Thoracic aorta (tissue), 2 donors: ENCODE results near the gene TOMM40. TPM values are rescaled to one million over a fixed set of nuclear protein-coding genes. Genes with fewer than 3 reads are reported as not detected.

Experiments used
- ATAC-seq: fragments of 150-250 bp; one replicate; pipeline ENCODE4 v1.8.0; 2017; ENCODE audit warnings: low read depth; ENCODE audit not compliant: insufficient number of reproducible peaks, low FRiP score
- DNase-seq: peaks from one replicate; pipeline ENCODE4 v3.0.0-alpha.2; 2020; ENCODE audit warnings: low spot score
- H3K27ac ChIP-seq, 2 donors: fragments of 200-600 bp; sonication (generic); 1 replicate in 1 of 2; 2 replicates in 1 of 2; pipeline ENCODE4 v1.5.1; 2016; ENCODE audit warnings: mild to moderate bottlenecking in 2 of 2, moderate library complexity in 2 of 2
- H3K27me3 ChIP-seq: fragments of 200-600 bp; sonication (generic); replicated peaks from 2 replicates; pipeline ENCODE4 v1.6.0; 2016; ENCODE audit warnings: mild to moderate bottlenecking; ENCODE audit not compliant: insufficient read depth
- H3K36me3 ChIP-seq: fragments of 200-600 bp; sonication (generic); one replicate; pipeline ENCODE4 v1.5.1; 2016
- H3K4me1 ChIP-seq, 2 donors: fragments of 200-600 bp; sonication (generic); 1 replicate in 1 of 2; 2 replicates in 1 of 2; pipeline versions ENCODE4 v1.5.1 to v1.6.0; 2016; ENCODE audit warnings: low read depth in 2 of 2, mild to moderate bottlenecking in 1 of 2; ENCODE audit not compliant: control insufficient read depth in 1 of 2
- H3K4me3 ChIP-seq: fragments of 200-600 bp; sonication (generic); 2 replicates; pipeline ENCODE4 v1.5.1; 2016; ENCODE audit warnings: mild to moderate bottlenecking
- H3K9me3 ChIP-seq: fragments of 200-600 bp; sonication (generic); 2 replicates; pipeline ENCODE4 v1.5.1; 2016
- total RNA-seq, 2 donors: library from RNA; depleted of rRNA; stranded (reverse); fragments of >200 nt; gene quantifications; one replicate each; pipeline versions ENCODE4 v1.1.0 to v1.2.3, GENCODE V29; 2016
- TF ChIP-seq, protein P1 (sequence below): fragments of 200-600 bp; sonication (generic); IDR thresholded peaks from one replicate; pipeline ENCODE4 v1.5.1; 2019; ENCODE audit warnings: antibody characterized with exemption

Gene TOMM40
- total RNA-seq, 2 donors from 2014 or later: 24.9 to 48.5 TPM

DNA sequence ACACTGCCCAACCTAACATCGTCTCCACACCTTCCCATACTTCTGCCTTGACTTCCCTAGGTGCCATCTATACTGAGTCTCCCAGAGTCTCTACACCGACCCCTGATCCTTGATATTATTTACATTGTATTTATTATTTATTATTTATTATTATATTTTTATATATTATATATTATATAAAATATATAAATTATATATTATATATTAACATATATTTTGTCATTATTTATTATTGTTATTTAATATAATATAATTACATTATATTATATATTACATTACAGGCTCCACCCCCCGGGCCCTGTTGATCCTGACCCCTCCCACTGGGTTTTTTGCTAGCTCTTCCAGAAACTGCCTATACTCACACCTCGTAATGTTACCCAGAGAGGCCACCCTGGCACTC, 18.4 kb upstream of the TOMM40 start:
- H3K27ac ChIP-seq: no peak overlapping the region
- ATAC-seq (no peak), DNase-seq (no peak)
- no peaks in the 10 kb centered on the region for H3K4me1 ChIP-seq
- TF ChIP-seq, protein P1, sequence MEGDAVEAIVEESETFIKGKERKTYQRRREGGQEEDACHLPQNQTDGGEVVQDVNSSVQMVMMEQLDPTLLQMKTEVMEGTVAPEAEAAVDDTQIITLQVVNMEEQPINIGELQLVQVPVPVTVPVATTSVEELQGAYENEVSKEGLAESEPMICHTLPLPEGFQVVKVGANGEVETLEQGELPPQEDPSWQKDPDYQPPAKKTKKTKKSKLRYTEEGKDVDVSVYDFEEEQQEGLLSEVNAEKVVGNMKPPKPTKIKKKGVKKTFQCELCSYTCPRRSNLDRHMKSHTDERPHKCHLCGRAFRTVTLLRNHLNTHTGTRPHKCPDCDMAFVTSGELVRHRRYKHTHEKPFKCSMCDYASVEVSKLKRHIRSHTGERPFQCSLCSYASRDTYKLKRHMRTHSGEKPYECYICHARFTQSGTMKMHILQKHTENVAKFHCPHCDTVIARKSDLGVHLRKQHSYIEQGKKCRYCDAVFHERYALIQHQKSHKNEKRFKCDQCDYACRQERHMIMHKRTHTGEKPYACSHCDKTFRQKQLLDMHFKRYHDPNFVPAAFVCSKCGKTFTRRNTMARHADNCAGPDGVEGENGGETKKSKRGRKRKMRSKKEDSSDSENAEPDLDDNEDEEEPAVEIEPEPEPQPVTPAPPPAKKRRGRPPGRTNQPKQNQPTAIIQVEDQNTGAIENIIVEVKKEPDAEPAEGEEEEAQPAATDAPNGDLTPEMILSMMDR: no peak
- no peaks in the 10 kb centered on the region for H3K27me3 ChIP-seq
- no peak overlapping the region for H3K4me3 ChIP-seq
- peaks cover 50% of the 10 kb centered on the region for H3K36me3 ChIP-seq
- H3K9me3 ChIP-seq: no peaks in the 10 kb centered on the region

DNA sequence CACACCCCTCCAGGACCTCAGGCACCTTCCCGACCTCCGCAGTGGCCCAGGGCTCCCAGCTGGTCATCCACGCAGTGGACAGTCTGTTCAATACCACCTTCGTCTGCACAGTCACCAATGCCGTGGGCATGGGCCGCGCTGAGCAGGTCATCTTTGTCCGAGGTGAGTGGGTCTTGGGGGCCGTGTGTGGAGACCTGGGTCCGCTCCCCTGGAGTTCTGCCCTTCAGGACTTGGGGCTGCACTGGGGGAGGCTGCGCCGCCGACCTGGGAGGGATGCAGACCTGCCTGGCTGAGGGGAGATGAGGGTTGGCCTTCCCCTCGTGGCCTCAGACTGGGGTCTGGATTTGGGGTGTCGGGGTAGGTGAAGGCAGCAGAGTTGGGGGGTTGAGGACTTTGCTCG, 16.7 kb upstream of the TOMM40 start:
- Histone ChIP-seq H3K36me3 (peaks cover 54% of the 10 kb centered on the region), H3K27me3 (no peaks in the 10 kb centered on the region), H3K4me1 (no peaks in the 10 kb centered on the region), H3K4me3 (no peak overlapping the region), H3K27ac (no peak overlapping the region), H3K9me3 (no peaks in the 10 kb centered on the region)
- ATAC-seq (no peak), DNase-seq (no peak)
- TF ChIP-seq, protein P1: no peak

DNA sequence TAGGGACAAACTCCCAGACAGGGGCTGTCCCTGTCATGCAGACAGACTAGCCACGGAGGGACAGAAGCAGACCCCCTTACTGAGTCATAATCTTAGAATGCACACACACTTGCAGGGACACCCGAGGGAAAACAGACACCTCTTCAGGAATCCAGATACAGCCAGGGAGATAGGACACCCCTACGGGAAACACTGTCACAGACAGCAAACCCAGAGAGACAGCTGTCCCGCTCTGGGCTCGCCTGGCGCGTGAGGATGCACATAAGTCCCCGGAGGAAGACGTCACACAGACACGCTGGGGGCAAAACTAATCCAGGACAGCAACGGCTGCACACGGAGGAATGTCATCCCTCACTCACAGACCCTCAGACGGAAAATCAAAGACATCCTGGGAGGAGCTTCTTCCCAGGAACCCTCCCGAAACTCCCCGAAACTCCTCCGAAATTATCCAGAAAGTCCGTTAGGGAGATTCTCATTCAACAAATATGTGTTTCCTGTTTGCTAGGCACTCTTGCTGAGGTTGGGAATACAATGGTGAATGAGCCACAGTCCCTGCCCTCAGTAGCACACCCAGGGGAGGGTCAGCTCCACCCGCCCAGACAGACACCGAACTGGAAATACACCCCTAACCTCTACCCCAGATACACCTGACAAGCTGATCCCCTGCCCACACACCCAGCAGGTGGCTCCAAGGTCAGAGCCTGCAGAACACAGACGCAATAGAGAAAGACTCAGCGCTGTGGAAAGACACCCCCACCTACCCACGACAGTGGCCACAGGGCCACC, 15.2 kb upstream of the TOMM40 start:
- Histone ChIP-seq H3K36me3 (peaks cover 54% of the 10 kb centered on the region), H3K9me3 (no peaks in the 10 kb centered on the region), H3K4me1 (no peaks in the 10 kb centered on the region), H3K27ac (no peak overlapping the region), H3K27me3 (no peaks in the 10 kb centered on the region), H3K4me3 (no peak overlapping the region)
- ATAC-seq (no peak), DNase-seq (no peak)
- TF ChIP-seq, protein P1: no peak

DNA sequence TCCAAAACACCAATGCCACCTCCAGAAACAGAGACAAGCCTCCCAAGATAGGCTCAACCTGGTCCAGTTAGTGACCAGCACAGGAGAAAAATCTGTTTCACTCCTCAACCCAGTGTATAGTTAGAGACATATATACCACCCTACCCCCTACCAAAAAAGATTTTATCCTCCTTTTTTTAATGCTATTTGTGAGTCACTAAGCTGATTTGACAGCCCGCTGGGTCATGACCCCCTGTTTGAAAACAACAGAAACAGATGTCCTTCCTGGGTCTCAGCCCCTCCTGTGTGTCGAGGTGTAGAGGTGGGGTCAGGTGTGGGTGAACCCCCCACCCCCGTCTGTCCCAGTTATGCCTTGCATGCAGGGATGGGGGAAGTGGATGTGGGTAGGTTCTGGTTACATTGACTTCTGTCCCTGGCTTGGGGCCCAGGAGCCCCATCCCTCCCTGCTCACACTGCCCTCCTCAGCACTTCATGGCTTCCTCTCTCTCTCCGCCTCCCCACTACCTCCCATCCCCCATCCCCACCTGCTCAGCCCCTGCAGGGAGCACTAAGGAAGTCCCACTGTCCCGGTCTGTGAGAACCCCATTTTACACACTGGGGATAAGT, 14.0 kb upstream of the TOMM40 start:
- DNase-seq (no peak), ATAC-seq (no peak)
- Histone ChIP-seq H3K36me3 (peaks cover 48% of the 10 kb centered on the region), H3K4me3 (no peak overlapping the region), H3K27ac (no peak overlapping the region), H3K9me3 (no peaks in the 10 kb centered on the region), H3K4me1 (no peaks in the 10 kb centered on the region), H3K27me3 (no peaks in the 10 kb centered on the region)
- TF ChIP-seq, protein P1: no peak

DNA sequence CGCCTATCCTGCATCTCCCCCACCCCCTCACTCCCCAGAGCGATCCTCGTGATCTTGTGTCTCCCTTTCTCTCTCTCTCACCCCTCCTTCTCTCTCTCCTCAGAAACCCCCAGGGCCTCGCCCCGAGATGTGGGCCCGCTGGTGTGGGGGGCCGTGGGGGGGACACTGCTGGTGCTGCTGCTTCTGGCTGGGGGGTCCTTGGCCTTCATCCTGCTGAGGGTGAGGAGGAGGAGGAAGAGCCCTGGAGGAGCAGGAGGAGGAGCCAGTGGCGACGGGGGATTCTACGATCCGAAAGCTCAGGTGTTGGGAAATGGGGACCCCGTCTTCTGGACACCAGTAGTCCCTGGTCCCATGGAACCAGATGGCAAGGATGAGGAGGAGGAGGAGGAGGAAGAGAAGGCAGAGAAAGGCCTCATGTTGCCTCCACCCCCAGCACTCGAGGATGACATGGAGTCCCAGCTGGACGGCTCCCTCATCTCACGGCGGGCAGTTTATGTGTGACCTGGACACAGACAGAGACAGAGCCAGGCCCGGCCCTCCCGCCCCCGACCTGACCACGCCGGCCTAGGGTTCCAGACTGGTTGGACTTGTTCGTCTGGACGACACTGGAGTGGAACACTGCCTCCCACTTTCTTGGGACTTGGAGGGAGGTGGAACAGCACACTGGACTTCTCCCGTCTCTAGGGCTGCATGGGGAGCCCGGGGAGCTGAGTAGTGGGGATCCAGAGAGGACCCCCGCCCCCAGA, 12.8 kb upstream of the TOMM40 start:
- DNase-seq (no peak), ATAC-seq (no peak)
- TF ChIP-seq, protein P1: no peak
- Histone ChIP-seq H3K27ac (no peak overlapping the region), H3K4me3 (no peak overlapping the region), H3K9me3 (no peaks in the 10 kb centered on the region), H3K4me1 (peaks cover 0 to 1% of the 10 kb centered on the region in 2 donors), H3K36me3 (peaks cover 37% of the 10 kb centered on the region), H3K27me3 (no peaks in the 10 kb centered on the region)
